Activated T-helper 1 cell treated with Interleukin-2 at 50 U/mL for 16 hours (primary cell): Measurements from ENCODE around the gene ASB10.

Experiments
- DNase-seq: peaks from one replicate; pipeline ENCODE4 v3.0.0-alpha.2; 2020; ENCODE audit warnings: low read depth

Gene ASB10

DNA sequence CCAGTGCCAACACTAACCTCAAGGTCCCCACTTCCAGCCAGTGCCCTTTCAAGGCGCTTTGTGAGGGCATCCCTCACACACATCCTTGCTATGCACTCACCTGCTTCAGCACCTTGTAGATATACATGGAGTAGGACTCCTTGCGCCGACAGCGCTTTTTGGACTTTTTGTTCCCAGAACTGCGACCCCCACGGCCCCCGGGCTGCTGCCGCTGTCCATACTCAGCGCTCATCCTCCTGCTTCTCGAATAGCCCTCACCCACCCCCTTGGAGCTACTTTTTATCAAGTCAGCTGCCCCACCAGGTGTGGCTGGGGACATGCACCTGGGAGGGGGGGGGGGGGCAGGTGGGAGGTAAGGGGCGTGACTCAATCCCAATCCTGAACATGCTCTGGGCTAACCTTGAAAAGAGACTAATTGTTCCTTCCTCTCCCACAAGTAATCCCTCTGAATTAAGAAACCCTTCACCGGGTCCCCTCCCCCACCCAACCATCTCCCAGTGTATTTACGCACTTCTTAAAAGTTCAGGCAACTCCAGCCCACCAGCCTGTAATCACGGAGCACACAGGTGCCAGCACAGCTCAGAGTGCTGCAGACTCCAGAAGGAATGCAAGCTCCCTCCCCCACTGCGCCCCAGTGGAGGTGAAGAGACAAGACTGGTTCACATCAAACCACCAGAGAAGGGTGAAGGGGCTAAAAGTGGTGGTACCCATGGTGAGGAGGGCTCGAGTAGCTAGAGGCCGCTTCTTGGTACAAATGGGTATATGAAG, 23.2 kb upstream of the ASB10 start, which contains the start of gene H2BK1:
H2BK1 (minus strand) TSS at position 402 of the 768 bp plus-strand sequence; CDS start at position 232, 170 bp downstream.
- no peak for DNase-seq

DNA sequence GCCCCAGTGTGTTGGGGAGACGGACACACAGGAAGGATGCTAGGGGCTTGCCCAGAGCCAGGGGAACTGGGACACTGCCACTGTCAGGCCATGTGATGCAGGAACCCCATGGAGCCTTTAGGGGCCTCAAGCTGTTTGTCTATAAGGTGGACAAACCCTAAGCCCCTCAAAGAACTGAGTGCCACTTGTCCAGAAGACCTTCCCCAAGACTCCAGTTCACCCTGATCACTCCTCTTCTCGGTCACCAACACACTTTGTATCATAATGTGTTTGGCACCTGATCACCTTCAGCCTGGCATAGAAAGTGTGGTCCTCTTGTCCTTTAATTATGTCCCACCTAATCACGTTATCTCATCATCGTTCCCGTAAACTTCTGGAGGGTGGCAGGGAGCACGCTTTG, 22.5 kb upstream of the ASB10 start:
- DNase-seq: no peak

DNA sequence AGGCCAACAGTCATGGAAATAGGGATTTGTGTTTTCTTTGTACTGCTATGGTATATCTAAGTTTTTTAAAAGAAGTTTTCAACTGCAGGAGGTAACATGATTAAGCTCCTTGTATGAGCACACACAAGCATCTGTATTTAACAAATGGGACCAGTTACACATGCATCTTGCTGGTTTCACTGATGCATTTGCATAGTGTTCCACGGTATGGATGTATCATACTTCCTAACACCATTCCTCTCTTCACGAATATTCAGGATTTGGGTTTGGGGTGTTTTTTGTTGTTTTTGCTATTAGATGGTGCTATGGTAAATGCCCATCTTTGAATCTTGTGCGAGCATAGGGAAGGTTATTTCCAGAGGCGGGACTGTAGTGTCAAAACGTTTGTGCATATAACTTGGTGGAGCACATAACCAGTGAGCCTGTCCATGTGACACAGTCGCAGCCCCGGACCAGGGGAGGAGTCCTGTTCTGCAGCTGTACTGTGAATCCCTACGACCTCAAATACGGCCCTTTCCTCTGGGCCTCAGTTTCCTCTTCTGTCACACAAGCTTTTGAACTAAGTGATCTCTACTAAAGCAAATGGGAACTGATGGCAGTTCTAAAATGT, 21.3 kb upstream of the ASB10 start:
- no peak for DNase-seq

DNA sequence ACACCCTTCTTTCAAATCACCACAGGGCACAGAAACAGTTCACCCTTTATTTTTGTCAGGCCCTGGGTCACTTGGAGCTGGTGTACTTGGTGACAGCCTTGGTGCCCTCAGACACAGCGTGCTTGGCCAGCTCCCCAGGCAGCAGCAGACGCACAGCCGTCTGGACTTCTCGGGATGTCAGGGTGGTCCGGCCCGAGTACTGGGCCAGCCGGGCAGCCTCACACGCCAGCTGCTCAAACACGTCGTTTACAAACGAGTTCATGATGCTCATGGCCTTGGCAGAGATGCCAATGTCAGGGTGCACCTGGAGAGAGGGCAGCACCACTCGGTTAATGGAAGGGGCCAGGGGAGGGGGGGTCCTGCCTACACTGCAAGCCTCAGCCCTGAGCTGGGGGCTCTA, 20.8 kb upstream of the ASB10 start:
- no peak for DNase-seq

DNA sequence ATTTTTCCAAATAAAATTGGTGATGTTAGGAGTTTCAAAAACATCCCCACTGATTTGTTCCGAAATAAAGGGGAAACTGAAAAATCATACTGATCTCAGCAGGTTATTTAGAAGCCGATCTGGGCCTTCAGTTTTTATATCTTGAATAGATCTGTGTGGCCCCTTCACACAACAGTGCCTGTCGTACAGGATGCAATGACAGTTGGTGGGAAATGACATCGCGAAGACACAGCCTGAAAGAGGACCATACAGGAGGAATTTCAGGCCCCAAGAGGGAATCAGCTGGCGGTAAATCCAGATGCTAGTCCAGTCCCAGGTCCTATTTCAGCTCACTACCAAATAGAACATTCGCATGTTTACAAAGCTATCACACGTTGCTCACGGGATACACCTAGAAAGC, 20.3 kb upstream of the ASB10 start:
- no peak for DNase-seq

DNA sequence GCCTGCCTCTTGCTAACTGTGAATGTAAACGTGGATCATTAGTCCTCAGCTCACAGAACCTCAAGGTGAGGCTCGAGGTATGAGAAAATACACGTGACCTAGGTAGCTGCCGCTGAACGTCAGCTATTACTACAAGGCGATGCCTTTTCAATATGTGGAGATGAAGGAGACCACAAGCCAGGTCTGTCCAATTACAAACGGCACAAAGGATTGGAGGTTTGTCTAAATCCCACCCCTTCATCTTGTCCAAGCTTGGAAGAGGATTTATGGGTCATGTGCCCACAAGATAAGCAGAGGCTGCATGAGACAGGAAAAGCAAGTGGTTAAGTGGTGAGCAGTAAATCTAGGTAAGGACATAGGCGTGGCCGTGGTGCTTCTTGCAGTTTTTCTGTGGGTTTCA, 19.9 kb upstream of the ASB10 start:
- no peak for DNase-seq

DNA sequence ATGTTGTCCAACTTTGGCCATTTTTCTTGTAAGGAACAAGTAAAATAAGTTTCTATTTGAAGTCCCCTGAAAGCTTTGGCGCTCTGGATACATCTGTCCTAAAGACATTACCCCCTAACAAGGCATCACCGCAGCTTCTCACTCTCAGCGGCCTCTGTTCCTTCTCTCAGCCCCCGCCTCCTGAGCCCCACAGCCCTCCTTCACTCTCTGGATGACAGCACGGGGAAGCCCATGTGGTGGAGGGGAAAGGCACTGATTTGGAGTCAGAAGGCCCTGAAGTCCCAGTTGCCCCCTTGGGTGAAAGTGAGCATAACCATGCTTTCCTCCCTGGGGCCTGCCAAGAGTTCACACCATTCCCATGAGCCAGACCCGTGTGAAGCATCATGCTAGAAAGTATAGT, 18.7 kb upstream of the ASB10 start:
- no peak for DNase-seq

DNA sequence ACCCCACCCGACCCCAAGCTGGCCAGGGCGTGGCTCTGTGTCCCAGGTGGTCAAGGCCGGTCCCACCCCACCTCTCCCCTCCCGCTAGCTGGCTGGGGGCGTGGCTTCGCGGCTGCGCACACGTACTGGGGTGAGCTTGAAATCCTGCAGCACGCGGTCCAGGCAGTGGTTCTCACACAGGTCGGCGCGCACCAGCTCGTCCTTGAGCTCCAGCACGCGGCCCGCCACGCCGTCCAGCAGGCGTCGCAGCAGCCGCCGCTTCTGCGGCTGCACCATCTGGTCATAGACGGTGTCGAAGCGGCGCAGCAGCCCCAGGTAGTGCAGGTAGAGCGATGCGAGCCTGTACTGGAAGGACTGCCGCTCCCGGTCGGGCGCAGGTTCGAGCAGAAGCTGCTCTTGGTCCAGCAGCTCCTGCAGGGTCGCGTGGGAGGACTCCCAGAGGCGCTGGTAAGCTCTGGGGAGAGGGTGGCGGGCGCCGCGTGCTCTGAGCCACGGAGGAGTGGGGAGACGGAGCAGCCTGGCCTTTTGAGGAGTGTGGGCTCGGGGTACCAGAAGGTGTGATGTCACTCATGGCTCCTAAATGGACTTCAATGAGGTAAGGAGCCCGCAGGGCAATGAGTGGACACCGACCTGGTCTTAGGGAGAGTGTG, 17.5 kb upstream of the ASB10 start:
- DNase-seq: no peak

DNA sequence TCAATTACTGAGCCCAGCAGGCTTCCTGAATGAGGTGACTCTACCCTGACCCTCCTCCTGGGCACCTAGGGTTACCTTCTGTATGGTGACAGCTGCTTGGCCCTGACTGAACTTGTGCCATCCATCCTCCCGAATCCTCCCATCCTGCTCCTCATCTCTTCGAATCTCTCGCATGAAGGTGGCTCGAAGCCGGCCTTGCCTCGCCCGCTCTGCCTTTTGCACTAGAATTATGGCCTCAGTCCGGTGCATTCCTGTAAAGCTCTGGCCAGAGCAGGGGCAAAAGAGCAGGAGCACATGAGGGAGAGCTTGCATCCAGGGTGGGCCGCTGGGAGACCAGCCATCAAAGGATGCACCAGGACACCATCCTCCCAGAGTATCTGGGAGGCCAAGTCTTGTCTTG, 15.8 kb upstream of the ASB10 start:
- DNase-seq: no peak

DNA sequence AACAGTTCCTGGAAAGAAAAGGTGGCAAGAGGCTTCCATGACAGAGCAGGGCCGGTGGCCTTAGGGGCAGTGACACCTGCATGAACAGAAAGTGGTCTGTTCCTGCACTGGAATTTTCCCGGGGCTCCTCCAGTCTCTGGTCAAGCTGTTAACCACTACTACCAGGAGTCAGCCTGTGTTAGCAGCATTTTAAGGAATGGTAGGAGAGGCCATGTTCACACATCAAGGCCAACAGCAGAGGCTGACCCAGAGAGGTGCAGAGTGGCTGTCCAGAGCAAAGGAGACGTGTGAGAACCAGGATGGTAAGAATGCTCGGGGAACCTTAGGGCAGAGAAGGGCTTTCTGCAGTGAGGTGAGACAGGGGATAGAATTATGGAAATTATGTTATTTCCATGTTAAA, 14.7 kb upstream of the ASB10 start:
- DNase-seq: no peak

DNA sequence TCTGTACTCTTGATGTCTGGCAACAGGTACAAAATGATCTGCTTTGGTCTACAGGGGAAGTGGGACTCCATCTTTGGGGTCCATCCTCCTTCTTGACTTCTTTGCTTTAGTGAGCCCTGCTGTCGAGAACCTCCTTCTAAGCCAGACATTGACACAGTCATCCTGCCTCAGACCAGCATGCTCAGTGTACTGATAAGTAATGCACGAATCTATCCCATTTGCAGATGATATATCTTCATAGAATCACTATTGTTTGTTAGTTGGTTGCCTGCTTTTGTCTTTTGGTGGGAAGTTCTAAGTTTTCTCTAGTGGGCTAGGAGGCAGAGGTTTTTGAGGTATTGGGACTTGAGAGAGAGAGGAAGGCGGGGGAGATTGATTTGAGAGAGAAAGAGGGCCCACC, 14.3 kb upstream of the ASB10 start:
- DNase-seq: no peak

DNA sequence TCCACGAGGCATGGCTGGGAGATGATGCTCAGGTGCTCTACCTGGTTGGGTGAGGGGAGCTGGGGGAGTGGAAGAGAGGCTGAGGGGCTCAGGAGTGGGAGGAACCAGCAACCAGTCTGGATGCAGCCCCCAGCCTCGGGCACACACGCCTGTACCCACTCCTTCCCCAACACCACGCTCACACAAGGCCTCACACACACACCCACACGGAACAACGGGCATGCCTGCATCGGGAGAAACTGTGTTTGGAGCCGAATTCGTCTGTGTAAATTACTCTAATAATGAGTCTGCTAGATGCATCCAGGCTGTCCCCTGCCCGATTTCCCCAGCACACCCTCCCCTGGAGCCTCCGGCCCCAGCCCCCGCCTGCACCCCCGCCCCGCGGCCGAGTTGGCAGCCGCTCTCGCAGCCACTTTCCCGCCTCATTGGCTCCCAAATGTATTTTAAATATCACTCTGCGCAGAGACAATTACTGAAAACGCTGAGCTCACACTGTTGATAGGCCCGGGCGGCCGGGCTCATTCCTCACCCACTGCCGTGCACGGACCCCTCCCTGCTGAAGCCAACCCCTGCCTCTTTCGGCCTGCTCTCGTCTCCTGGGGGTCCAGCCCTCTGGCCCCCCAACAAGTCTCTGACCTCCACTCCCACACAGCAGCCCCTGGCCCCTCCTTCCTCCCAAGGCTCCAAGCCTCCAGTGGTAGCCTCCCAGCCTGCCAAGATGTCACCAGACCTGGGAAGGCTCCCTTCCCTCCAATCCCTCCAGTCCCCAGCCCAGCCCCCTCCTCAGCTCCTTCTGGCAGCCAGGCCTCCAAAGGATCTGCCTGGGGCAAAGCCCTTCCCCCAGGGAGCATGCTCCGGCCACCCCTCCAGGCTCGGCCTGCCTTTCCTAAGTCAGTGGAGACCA, 12.1 kb upstream of the ASB10 start:
- no peak for DNase-seq

DNA sequence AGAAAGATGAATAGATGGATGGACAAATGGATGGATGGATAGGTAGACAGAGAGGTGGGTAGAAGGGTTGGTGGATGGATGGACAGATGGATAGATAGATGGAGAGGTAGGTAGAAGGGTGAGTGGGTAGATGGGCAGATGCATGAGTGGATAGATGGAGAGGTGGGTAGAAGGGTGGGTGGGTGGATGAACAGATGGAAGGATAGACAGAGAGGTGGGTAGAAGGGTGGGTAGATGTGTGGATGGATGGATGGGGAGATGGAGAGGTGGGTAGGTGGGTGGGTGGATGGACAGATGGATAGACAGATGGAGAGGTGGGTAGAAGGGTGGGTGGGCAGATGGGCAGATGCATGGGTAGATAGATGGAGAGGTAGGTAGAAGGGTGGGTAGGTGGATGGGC, 10.9 kb upstream of the ASB10 start:
- DNase-seq: no peak

DNA sequence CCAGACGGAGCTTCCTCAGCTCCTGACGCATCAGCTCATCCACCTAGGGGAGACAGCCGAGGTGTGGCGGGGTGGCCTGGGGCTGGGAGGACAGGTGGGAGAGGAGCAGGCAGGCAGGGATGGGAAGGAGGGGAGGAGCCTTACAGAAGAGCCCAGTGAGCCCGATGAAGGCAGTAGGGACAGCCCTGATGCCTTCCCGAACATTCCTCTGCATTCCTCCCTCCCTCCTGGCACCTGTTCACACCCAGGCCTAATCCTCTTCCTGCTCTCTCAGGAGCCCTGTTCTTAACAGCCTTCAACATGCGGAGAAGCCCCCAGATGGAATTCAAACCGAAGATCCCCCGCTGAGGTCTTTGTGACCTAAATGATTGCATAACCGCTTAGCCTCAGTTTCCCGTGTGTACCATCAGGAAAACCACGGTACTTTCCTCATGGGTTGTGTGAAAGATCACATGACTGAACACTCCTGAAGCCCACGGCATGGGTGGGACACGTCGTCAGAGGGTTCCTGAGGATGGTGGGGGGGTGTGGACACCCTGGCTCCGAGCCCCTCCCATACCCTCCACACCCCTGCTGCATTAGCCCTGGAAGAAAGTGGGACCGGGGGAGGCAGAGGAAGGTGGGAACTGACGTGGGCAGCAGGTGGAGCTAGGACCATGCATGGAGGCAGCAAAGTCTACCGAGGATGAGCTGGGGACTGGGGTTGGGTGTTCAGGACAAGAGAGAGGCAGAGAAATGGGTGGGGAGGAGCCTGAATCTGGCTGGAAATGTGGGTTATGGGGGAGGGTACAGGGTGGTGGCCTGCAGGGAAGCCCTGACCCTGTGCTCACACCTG, 8.8 kb upstream of the ASB10 start:
- DNase-seq: no peak

DNA sequence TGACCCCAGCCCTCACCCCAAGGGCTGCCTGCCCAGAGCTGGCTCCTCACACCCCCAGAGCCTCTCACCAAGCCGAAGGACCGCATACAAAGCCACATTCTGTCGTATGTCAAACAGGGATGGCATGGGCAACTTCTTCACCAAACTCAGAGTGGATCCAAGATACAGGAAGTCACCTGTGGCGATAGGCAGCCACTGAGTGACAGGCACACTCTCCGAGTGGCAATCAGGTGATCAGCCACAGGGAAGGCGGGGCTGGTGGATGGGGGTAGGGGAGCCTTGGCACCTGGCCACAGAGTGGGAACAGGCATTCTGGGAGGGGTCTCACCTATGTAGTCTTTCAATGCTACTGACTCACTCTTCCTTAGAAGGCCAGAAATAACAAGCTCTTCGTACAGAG, 7.1 kb upstream of the ASB10 start:
- no peak for DNase-seq

DNA sequence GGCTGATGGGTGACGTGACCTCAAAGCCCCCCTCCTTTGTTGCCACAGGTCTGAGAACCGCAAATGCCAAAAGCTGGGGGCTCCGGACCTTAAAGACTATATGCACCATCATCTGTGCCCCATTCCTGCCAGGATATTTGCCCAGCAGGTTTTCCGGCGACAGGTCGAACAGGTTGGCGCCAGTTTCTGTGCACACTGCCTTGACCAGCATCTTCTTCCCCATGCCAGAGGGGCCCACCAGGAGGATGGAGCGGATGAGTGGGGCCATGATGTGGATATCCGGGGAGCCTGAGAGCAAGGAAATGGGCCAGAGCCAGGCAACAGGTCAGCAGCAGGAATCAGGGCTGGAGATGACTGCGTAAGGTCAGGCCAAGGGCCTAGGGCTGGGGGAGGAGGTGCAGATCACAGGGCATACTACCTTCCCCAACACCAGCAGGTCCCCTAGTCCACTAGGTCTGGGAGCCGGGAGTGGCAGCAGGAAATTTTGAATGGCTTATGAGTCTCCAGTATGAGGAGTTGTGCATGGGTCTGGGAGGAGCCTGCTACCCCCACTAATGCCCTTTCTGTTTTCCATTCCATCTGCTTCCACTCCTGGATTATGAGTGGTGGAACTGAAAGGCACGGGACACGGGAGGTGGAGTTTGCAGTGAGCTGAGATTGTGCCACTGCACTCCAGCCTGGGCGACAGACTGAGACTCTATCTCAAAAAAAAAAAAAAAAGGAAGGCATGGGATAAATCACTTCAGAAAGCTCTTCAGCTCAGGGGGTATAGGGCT, 6.3 kb upstream of the ASB10 start:
- DNase-seq: no peak

DNA sequence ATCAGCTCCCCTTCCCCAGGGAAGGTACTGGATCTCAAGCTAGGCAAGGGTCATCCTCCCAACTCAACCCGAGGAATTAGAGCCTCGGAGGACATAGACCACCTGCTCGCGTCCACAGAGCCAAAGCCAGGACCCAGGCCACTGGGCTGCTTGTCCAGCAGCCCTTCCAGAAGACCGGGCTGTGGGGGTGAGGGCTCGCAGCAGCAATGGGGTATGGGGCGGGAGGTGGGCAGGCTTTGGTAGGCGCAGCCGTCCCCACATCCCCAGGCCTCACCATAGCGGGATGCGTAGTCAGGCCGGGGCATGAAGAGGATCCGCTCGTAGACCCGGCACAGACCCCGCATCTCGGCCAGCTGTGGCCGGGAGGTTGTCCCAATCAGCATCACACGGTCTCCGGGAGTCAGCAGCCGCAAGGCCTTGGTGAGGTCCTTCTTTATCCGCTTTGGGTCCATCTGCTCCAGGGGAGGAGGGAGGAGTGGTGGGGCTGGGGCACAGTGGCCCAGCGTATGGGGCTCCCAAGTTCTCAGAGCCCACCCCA, 5.0 kb upstream of the ASB10 start:
- DNase-seq: no peak

DNA sequence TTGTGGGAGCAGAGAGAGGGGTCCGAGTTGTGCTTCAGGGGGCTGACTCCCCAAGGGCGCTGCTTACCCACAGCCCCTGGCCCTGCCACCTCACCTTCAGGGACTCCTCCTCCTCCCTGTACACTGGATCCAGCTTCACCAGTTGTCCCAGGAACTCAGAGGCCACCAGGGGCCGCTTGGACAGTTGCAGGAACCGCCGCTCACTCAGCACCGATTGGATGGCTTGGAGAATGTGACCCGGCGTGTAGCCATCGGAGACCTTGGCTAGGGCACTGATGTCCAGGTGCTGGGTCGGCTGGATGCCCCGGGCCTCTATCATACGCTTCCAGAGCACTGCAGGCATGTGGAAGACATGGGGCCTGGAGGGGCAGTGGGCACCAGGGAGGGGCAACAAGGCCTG, 4.5 kb upstream of the ASB10 start:
- DNase-seq: no peak

DNA sequence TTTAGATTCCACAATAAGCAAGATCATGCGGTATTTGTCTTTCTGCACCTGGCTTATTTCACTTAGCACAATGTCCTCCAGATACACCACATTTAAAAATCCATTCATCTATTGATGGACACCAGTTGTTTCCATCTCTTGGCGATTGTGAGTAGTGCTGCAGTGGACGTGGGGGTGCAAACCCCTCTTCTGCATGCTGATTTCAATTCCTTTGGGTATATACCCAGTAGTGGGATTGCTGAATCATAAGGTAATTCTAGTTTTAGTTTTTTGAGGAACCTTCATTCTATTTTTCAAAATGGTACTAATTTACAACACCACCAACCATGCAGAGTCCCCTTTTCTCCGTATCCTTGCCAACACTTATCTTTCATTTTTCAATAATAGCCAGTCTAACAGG, 2.0 kb upstream of the ASB10 start:
- DNase-seq: no peak

DNA sequence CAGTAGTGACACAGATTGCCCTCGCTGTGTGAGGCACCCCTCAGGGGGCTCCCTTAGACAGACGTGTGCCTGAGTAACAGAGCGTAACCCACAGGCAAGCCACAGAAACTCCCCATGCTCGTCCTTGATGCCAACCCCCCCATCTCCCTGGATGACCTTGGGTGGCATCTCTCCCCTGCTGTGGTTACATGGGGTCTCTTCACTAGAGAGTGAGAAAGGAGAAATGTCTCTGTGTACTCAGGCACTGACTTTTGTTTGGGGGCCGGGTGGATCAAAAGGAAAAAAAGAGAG, 1.1 kb upstream of the ASB10 start:
- DNase-seq: no peak
